IPS-18a (cell line): ENCODE results near the gene RABEPK.
"Not testable (repeated sequence)": the region's sequence is repeated elsewhere in the genome, so short reads cannot be mapped to it uniquely, and the experiment has no call there.

ENCODE experiments used
- H3K27ac ChIP-seq: one replicate; pipeline ENCODE4 v1.5.1; 2013; ENCODE audit warnings: low read length
- H3K27me3 ChIP-seq: one replicate; pipeline ENCODE4 v1.6.1; 2013; ENCODE audit warnings: mild to moderate bottlenecking, low read length; ENCODE audit not compliant: control insufficient read depth, insufficient read depth
- H3K36me3 ChIP-seq: one replicate; pipeline ENCODE4 v1.6.1; 2013; ENCODE audit warnings: low read depth, low read length; ENCODE audit not compliant: control insufficient read depth
- H3K4me1 ChIP-seq: one replicate; pipeline ENCODE4 v1.6.1; 2013; ENCODE audit warnings: low read depth, low read length; ENCODE audit not compliant: control insufficient read depth
- H3K4me3 ChIP-seq: one replicate; pipeline ENCODE4 v1.5.1; 2013; ENCODE audit warnings: low read length
- H3K9ac ChIP-seq: one replicate; pipeline ENCODE4 v1.6.1; 2013; ENCODE audit warnings: mild to moderate bottlenecking, low read length, moderate library complexity
- H3K9me3 ChIP-seq: one replicate; pipeline ENCODE4 v1.6.1; 2013; ENCODE audit warnings: low read depth, low read length; ENCODE audit not compliant: control insufficient read depth

RABEPK gene

DNA sequence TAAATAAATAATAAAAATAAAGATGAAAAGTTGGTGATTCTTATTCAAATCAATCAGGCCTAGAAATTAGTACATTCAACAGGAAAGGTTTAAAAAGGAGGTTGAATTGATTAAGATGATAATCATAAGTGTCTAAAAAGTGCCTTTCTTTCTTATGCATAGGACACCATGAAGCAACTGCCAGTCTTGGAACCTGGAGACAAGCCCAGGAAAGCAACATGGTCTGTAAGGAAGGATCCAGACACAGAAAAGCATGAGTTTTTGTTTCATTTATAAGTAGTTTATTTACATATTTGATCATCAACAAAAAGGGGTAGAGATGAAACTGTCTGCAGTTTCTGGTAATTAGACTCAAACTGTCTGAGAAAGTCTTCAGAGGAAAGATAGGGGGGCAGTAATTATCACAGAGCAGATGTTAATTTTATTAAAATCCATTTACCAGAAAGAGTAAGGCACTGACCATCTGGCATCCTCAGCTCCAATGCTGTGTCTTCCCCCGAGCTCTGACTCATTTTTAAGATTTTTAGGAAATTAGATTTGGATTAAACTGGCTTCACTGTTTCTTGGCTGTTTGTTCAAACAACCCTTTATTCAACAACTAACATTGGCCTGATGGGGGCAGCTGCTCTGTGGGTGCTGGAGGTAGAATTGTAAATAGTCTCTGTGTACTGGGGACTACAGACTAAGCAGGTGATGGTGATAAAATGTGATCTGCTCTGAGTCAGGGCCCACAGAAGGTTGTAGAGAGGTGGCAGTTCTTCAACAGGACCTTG, 2.7 kb downstream of the RABEPK start:
- Histone ChIP-seq H3K36me3 (peaks cover 16% of the 10 kb centered on the region), H3K27ac (no peak overlapping the region), H3K9ac (no peak overlapping the region), H3K4me1 (no peaks in the 10 kb centered on the region), H3K4me3 (no peak overlapping the region), H3K9me3 (no peaks in the 10 kb centered on the region), H3K27me3 (no peaks in the 10 kb centered on the region)

DNA sequence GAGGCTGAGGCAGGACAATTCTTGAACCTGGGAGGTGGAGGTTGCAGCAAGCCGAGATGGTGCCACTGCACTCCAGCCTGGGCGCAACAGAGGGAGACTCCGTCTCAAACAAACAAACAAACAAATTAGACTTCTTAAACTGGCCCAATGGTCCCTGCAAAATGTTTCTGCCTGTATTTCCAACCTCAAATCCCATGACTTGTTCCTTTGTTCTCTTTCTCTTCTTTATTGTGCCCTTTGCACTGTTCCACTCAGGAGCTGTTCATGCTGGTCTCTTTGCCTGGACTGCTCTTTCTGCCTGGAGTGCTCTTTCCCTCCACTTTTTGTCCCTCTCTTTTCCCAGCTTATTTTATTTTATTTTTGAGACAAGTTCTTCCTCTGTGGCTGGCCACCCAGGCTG, 4.1 kb downstream of the RABEPK start:
- Histone ChIP-seq H3K27me3 (no peaks in the 10 kb centered on the region), H3K4me3 (no peak overlapping the region), H3K4me1 (no peaks in the 10 kb centered on the region), H3K9ac (no peak overlapping the region), H3K9me3 (no peaks in the 10 kb centered on the region), H3K27ac (no peak overlapping the region), H3K36me3 (peaks cover 18% of the 10 kb centered on the region)

DNA sequence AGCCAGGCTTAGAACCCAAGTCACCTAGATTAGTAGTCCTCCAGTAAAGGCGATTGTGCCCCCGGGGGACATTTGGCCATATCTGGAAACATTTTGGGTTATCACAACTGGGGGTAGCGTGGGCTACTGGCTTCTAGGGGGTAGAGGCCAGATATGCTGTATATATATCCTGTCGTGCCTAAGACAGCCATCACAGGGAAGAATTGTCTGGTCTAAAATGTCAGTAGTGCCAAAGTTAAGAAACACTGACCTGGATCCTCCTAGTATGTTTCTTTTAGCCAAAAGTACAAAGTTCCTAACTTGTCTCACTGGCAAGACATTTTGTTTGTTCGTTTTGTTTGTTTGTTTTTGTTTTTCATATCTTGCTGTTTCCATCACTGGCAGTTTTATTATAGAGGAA, 13.8 kb downstream of the RABEPK start:
- no peak overlapping the region for H3K27ac ChIP-seq
- no peaks in the 10 kb centered on the region for H3K9me3 ChIP-seq
- H3K36me3 ChIP-seq: peaks cover 7% of the 10 kb centered on the region
- no peaks in the 10 kb centered on the region for H3K27me3 ChIP-seq
- no peak overlapping the region for H3K9ac ChIP-seq
- H3K4me3 ChIP-seq: no peak overlapping the region
- H3K4me1 ChIP-seq: no peaks in the 10 kb centered on the region

DNA sequence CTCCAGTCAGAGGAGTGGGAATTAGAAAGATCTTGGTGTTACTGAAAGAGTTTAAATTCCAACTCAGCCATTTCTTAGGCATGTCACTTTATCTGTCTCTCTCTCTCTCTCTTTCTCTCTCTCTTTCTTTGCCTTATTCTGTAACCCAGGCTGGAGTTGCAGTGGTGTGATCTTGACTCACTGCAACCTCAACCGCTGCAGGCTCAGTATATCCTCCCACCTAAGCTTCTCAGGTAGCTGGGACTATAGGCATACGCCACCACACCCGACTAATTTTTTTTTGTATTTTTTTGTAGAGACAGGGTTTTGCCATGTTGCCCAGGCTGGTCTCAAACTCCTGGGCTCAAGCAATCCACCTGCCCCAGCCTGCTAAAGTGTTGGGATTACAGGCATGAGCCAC, 18.3 kb downstream of the RABEPK start:
- no peak overlapping the region for H3K9ac ChIP-seq
- H3K9me3 ChIP-seq: no peaks in the 10 kb centered on the region
- peaks cover 8% of the 10 kb centered on the region for H3K36me3 ChIP-seq
- H3K27me3 ChIP-seq: no peaks in the 10 kb centered on the region
- H3K4me1 ChIP-seq: no peaks in the 10 kb centered on the region
- H3K4me3 ChIP-seq: no peak overlapping the region
- H3K27ac ChIP-seq: no peak overlapping the region

DNA sequence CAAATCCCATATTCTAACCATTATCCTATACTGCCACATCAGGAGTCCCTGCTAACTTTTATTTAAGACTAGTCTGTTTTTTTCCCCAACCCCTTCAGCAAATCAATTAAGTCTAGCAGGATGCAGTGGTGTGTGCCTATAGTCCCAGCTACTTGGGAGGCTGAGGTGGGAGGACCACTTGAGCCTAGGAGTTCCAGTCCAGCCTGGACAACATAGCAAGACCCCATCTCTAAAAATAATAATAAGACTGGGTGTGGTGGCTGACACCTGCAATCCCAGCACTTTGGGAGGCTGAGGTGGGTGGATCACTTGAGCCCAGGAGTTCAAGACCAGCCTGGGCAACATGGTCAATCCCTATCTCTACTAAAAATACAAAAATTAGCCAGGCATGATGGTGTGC, 24.5 kb downstream of the RABEPK start:
- H3K4me1 ChIP-seq, H3K9ac ChIP-seq: not testable (repeated sequence)

DNA sequence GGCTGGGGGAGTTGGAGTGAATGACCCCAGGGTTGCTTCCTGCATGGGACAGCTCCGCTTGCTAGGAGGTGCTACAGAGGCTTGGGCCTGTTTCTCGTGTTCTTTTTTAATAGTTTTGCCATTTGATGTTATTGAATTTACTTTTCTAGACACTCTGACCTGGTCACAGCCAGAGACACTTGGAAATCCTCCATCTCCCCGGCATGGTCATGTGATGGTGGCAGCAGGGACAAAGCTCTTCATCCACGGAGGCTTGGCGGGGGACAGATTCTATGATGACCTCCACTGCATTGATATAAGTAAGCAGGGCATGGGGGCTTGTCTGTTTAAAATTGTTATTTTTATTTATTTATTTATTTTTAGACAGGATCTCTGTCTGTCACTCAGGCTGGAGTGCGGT, 27.4 kb downstream of the RABEPK start:
- Histone ChIP-seq H3K9me3 (no peaks in the 10 kb centered on the region), H3K27ac (no peak overlapping the region), H3K27me3 (no peaks in the 10 kb centered on the region), H3K4me3 (no peak overlapping the region), H3K4me1 (no peaks in the 10 kb centered on the region), H3K36me3 (peaks cover 6% of the 10 kb centered on the region), H3K9ac (no peak overlapping the region)

More for the DNA sequence above, 24.5 kb downstream of the RABEPK start:
- not testable (repeated sequence) for H3K27me3 ChIP-seq, H3K9me3 ChIP-seq, H3K4me3 ChIP-seq, H3K27ac ChIP-seq, H3K36me3 ChIP-seq

DNA sequence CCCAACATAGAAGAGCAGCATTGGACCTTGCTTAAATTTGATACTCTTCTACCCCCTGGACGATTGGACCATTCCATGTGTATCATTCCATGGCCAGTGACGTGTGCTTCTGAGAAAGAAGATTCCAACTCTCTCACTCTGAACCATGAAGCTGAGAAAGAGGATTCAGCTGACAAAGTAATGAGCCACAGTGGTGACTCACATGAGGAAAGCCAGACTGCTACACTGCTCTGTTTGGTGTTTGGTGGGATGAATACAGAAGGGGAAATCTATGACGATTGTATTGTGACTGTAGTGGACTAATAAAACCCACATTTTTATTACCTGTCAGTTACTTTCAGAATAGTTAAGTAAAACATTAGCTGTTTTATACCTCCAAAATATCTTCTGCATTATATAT, 33.3 kb downstream of the RABEPK start:
- Histone ChIP-seq H3K9me3 (no peaks in the 10 kb centered on the region), H3K27ac (no peak overlapping the region), H3K9ac (no peak overlapping the region), H3K36me3 (peaks cover 43% of the 10 kb centered on the region), H3K27me3 (no peaks in the 10 kb centered on the region), H3K4me1 (no peaks in the 10 kb centered on the region), H3K4me3 (no peak overlapping the region)

DNA sequence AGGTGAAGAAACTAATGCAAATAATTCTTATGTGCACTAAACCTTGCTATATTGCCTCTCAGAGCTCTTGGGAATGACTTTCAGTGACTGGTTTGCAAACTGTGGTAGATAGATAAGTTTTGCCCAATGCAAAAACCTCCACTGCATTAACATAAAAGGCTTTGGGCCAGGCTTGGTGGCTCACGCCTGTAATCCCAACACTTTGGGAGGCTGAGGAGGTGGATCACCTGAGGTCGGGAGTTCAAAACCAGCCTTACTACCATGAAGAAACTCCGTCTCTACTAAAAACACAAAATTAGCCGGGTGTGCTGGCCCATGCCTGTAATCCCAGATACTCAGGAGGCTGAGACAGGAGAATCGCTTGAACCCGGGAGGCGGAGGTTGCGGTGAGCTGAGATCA, 33.8 kb downstream of the RABEPK start:
- not testable (repeated sequence) for H3K4me3 ChIP-seq, H3K27ac ChIP-seq, H3K9ac ChIP-seq, H3K4me1 ChIP-seq, H3K9me3 ChIP-seq, H3K27me3 ChIP-seq
- H3K36me3 ChIP-seq: peaks cover 47% of the 10 kb centered on the region

DNA sequence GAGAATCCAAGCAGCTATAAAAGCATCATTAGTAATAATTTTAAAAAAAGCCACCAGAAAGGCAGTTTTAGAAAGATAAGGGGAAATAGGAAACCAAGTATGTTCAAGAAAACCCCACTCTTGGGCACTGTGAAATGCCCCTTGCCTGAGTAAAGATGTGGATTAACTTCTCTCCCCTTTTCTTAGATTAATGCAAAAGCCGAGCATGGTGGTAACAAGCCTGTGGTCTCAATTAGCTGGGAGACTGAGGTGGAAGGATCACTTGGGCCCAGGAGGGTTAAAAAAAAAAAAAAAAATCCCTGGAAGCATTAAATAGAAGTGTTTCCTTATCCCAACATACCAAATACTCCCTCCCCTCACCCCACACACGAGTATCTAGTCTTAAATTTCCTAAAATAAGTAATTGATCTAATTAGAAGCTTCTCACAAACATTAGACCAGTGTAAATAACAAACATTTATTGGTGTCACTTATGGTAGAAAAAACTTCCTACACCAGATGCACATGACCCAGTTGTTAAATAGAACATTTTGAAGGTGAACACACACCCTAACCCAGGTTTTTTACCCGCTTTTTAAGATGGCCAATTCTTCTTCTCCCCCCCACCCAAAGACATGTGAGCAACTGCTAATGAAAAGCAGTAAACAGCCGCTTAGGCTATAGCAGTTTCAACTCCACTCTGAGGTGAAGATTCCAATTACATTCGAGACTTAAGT, 35.6 kb downstream of the RABEPK start:
- Histone ChIP-seq H3K4me1 (peaks cover 12% of the 10 kb centered on the region), H3K9ac (no peak overlapping the region), H3K4me3 (no peak overlapping the region), H3K36me3 (peaks cover 53% of the 10 kb centered on the region), H3K9me3 (no peaks in the 10 kb centered on the region), H3K27ac (no peak overlapping the region), H3K27me3 (no peaks in the 10 kb centered on the region)

DNA sequence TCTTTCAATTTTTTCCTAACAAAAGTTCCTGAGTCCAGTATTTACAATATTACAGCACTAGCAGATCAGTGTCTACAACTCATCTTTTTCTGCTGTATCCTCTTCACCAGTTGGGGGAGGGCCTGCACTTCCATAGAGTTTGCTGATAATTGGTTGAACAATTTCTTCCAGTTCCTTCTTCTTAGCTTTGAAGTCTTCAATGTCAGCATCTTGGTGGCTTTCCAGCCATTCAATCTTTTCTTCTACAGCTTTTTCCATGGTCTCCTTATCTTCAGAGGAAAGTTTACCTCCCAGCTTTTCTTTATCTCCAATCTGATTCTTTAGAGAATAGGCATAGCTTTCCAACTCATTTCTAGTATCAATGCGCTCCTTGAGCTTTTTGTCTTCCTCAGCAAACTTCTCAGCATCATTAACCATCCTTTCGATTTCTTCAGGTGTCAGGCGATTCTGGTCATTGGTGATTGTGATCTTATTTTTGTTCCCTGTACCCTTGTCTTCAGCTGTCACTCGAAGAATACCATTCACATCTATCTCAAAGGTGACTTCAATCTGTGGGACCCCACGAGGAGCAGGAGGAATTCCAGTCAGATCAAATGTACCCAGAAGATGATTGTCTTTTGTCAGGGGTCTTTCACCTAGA, 36.3 kb downstream of the RABEPK start:
- not testable (repeated sequence) for H3K9me3 ChIP-seq, H3K27me3 ChIP-seq, H3K4me3 ChIP-seq, H3K9ac ChIP-seq, H3K27ac ChIP-seq
- Histone ChIP-seq H3K4me1 (peaks cover 12% of the 10 kb centered on the region), H3K36me3 (peaks cover 53% of the 10 kb centered on the region)

DNA sequence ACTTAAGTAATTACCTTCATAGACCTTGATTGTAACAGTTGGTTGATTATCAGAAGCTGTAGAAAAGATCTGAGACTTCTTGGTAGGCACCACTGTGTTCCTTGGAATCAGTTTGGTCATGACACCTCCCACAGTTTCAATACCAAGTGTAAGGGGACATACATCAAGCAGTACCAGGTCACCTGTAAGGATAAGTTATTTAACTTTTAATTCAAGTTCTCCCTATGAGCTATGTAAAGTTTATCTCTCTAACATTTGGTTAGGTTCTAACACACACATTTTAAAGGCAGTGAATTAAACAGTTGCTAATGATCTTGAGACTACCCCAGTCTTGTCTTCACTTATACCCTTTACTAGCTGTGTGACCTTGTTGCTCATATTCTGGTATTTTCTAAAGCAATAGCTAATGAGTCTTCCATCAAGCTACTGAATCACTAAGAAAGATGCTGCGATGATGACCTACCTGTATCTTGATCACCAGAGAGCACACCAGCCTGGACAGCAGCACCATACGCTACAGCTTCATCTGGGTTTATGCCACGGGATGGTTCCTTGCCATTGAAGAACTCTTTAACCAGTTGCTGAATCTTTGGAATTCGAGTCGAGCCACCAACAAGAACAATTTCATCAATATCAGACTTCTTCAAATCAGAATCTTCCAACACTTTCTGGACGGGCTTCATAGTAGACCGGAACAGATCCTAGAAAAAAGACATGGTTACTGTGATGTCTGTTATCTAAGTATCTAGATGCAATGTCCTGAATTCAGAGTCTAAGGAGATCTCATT, 38.0 kb downstream of the RABEPK start:
- H3K36me3 ChIP-seq: peaks cover 48% of the 10 kb centered on the region
- no peaks in the 10 kb centered on the region for H3K9me3 ChIP-seq
- H3K27ac ChIP-seq: no peak overlapping the region
- H3K27me3 ChIP-seq: no peaks in the 10 kb centered on the region
- peaks cover 12% of the 10 kb centered on the region for H3K4me1 ChIP-seq
- no peak overlapping the region for H3K9ac ChIP-seq
- peak overlapping the region; percentile 2 for H3K4me3 ChIP-seq
